HG03095 (cell line): ENCODE results near the gene CORO7.
"Not testable (repeated sequence)": the region's sequence is repeated elsewhere in the genome, so short reads cannot be mapped to it uniquely, and the experiment has no call there.

Experiments
- ATAC-seq: cut with Tn5 transposase; IDR thresholded peaks from one replicate; pipeline ENCODE4 v1.9.1; 2021; ENCODE audit warnings: moderate library complexity; ENCODE audit not compliant: unreplicated experiment

The CORO7 gene

GRCh38 chr16:4403133-4403949 lies 13.1 kb downstream of the CORO7 start:
- no peak for ATAC-seq

- ATAC-seq: no peak
These were observed 13.8 kb downstream of the CORO7 start for GRCh38 chr16:4402439-4403132.

DNA sequence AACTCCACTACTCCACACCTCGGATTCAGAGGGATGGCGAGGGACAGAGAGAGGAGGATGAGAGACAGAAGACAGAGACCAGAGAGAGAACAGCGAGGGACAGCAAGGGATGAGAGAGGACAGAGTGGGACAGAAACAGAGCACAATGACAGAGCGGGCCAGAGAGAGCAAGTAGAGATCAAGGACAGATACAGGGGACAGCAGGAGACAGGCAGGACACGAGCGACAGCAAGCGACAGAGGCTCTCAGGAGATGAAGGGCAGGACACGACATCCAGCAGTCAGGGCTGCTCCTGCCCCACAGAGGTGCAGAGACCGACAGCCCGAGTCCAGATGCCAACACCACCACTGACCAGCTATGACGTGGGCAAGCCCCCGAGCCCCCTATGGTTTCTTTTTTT lies 14.9 kb downstream of the CORO7 start:
- no peak for ATAC-seq

GRCh38 chr16:4401094-4401501 lies 15.3 kb downstream of the CORO7 start:
- ATAC-seq: no peak

GRCh38 chr16:4399001-4399730 lies 17.2 kb downstream of the CORO7 start:
- no peak for ATAC-seq

GRCh38 chr16:4395055-4395726 lies 21.2 kb downstream of the CORO7 start:
- no peak for ATAC-seq

DNA sequence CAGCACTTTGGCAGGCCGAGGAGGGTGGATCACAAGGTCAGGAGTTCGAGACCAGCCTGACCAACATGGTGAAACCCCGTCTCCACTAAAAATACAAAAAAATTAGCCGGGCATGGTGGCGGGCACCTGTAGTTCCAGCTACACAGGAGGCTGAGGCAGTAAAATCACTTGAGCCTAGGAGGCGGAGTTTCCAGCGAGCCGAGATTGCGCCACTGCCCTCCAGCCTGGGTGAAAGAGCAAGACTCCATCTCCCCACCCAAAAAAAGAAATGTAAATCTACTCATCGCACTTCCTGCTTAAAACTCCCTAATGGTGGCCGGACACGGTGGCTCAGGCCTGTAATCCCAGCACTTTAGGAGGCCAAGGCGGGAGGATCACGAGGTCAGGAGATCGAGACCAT lies 22.5 kb downstream of the CORO7 start:
- ATAC-seq: not testable (repeated sequence)

GRCh38 chr16:4393240-4393600 lies 23.2 kb downstream of the CORO7 start:
- no peak for ATAC-seq

GRCh38 chr16:4392382-4393239 lies 23.8 kb downstream of the CORO7 start:
- ATAC-seq: no peak

DNA sequence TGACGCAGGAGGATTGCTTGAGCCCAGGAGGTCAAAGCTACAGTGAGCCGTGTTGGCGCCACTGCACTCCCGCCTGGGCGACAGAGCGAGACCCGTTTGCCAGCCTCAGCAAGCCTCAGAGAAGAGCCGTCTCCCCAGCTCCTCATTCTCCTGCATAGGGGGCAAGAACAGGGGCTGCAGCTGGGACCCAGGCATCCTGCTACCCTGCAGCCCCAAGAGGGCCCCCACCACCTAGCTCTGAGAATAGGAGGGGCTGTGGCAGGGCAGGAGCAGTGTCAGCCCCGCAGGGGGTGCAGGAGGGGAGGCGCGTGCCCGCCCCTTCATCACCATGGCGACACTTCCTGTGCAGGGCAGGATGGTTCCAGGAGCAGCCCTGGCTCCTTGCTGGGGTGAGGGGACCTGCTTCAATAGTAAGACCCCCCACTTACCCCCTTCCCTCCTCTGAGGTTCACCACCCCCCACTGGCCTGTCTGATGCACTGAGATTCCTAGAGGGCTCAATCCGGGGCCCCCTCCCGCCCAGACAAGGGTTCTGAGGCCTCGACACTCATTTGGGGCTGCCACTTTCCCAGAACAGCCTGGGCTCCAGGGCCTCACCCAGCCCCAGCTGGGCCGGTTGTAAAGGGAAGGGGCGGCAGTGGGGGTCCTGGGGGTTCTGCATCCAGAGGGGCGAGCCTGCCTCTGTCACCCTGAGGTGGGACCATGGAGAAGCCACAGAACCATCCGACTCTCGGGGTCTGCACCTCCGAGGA lies 24.6 kb downstream of the CORO7 start:
- ATAC-seq: no peak

- ATAC-seq: no peak
These were observed 25.8 kb downstream of the CORO7 start for GRCh38 chr16:4390266-4391260.

- no peak for ATAC-seq
These were observed 27.1 kb downstream of the CORO7 start for GRCh38 chr16:4389051-4389955.

- no peak for ATAC-seq
These were observed 27.9 kb downstream of the CORO7 start for GRCh38 chr16:4388271-4389021.

- no peak for ATAC-seq
These were observed 28.6 kb downstream of the CORO7 start for GRCh38 chr16:4387781-4388180.

- no peak for ATAC-seq
These were observed 29.3 kb downstream of the CORO7 start for GRCh38 chr16:4386951-4387565.

- no peak for ATAC-seq
These were observed 30.0 kb downstream of the CORO7 start for GRCh38 chr16:4386451-4386805.
